GM21423 (cell line): ENCODE results near the gene SCO2.

Experiments used
- ATAC-seq: cut with Tn5 transposase; IDR thresholded peaks from one replicate; pipeline ENCODE4 v1.9.1; 2021; ENCODE audit warnings: mild to moderate bottlenecking, moderate library complexity; ENCODE audit not compliant: unreplicated experiment

The SCO2 gene, protein sequence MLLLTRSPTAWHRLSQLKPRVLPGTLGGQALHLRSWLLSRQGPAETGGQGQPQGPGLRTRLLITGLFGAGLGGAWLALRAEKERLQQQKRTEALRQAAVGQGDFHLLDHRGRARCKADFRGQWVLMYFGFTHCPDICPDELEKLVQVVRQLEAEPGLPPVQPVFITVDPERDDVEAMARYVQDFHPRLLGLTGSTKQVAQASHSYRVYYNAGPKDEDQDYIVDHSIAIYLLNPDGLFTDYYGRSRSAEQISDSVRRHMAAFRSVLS

DNA sequence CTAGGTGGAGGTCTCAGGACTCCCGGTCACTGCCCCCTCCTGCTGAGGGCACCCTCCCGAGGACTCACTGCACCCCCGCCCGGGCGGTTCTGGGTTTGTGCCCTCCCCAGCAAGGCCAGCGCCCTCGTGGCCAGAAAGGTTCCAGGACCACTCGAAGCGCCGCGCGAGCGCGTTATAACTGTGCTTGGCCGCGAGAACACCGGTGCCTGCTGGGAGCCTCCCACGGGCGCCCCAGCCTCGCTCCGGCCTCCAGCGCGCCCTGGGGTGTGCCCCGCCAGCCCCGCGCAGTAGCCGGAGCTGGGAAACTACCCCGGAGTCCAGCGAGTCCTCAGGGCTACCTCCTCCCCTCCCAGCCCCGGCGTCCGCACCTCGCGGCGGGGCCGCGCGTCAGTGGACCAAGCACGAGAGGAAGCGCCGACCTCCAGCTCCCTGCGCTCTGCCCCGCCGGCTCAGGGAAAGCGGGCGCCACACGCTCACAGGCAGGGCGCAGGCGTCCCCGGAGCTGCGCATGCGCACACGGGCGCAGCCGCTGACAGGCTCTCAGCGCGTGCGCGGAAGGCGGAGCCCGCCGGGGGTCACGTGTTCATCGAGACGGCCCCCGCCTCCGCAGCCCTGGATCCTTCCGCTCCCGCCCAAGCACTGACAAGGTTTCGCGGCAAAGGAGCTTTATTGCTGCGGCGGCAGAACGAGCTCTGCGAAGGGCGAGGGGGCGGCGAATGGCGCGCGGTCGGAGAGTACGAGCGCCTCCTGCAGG, at the start of gene SCO2:
Gene SCO2 (minus strand): TSS at position 495 of the 754 bp plus-strand sequence. CDS start 1,187 bp downstream, outside the sequence.
- peak; percentile 43 for ATAC-seq

- ATAC-seq = no peak
Observed at GRCh38 chr22:50574383-50574755, 49.0 kb upstream of the SCO2 start.

DNA sequence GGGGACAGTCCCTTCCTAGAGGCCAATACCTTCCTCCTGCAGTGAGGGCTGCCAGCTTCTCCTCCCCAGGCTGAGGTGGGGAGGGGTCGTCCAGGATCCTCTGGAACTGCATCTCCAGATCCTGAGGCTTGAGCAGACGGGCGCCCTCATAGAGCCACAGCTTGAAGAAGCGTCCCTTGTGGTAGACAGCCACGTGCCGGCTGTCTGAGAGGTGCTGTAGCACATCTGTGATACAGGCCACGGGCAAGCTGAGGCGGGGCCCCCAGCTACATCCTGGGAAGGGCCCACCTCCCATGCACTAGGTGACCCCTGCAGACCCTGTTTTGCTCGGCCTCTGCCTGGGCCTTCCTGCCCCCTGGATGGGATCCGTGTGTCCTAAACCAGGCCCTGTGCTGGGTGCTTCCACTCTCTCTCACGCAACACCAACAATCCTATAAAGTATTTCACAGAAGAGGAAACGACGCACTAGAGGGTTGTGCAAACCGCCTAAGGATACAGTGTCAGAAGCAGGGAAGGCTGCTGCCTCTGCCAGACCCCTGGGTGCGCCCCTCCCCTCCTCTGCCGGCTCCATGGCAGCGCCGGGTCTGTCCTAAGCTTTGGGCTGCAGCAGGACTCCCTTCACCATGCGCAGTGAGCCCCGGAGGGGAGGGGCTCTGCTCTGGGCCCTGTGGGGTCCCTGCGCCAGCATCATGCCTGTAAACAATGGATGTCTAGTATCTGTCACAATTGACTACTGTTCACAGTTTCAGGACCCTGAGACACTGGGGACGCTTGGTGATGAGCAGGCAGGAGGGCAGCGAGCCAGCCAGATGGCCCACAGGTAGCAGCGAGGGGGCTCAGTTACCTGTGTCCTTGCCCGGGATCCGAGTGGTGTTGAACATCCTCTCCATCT, 48.3 kb upstream of the SCO2 start:
- ATAC-seq = no peak

DNA sequence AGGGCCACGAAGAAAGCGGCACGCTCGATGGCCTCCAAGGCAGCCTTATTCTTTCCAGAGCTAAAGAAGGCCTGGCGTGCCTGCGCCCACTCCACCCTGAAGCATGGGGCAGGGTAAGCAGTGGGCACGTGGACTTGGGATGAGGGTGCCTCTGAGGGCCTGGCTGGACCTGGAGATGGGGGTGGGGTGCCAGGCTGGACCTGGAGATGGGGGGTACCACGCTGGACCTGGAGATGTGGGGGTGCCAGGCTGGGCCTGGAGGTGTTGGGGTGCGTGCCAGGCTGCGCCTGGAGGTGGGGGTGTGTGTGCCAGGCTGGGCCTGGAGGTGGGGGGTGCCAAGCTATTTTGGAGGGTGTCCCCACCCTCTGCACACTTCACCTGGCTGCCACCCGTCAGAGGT, 47.6 kb upstream of the SCO2 start:
- no peak for ATAC-seq

GRCh38 chr22:50571264-50572175, 46.1 kb upstream of the SCO2 start:
- no peak for ATAC-seq

DNA sequence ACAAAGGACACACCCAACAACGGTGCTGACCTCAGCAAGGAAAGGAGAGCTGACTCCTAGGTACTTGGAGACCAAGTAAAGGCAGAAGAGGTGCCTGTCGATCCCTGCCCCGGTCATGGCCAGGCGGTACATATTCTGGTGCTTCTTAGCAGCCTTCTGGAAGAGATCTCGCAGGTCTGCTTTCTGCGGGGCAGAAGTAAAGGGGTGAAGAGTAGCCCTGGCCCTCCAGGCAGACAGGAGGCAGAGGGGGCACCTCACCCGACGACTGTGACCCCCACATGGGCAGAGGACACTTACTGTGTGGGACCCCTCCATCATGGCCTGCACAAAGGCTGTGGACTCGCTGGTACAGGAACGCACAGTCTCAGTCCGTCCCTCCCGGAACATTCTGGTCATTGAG, 45.5 kb upstream of the SCO2 start:
- ATAC-seq = no peak

DNA sequence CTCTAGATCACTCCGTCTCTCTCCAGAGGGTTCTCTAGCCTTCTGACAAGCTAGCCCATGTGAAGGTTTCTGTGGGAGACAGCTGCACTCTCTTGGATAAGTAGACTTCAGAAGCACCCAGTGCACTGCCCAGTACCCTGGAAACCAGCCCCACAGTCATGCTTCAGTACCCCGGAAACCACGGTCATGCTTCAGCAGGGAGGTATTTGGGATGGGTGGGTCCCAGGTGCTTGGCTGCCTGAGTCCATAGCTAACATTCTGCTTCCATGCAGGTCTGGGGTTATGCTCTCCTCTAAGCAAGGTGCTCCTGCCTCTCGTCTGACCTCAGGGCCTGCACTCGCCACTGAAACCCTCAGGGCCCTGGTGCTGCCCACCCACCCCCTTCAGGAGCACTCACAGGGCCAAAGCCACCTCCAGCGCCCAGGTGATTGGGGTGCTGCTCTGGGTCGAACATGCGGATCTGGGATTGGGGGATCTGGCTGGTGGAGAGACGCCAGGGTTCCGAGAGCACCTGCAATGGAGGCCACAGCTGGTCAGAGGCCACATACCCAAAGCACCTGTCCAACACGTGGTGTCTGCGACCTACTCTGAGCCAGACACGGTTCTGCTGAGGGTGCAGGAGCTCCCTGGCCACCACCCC, 44.6 kb upstream of the SCO2 start:
- no peak for ATAC-seq

- ATAC-seq = no peak
Observed at GRCh38 chr22:50569041-50569459, 43.7 kb upstream of the SCO2 start.

DNA sequence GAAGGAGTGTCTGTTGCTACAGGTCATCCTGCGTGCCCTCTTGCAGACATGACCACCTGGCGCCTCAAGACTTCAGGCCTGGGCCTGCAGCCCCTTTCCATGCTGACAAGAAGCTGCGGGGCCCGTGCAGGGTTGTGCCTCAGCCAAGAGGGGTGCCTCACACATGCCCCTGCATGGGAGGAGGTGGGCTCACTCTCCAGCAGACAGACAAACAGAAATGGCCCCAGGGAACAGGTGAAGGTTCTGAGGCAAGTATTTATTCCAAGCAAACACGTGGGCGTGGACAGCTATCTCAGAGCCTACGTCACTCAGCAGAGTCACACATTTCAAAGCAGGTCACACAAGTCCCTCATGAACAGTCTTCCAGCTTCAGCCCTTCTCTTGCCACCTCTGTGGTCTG, 43.2 kb upstream of the SCO2 start:
- ATAC-seq = no peak

- ATAC-seq = no peak
Observed at GRCh38 chr22:50567721-50568252, 42.4 kb upstream of the SCO2 start.

DNA sequence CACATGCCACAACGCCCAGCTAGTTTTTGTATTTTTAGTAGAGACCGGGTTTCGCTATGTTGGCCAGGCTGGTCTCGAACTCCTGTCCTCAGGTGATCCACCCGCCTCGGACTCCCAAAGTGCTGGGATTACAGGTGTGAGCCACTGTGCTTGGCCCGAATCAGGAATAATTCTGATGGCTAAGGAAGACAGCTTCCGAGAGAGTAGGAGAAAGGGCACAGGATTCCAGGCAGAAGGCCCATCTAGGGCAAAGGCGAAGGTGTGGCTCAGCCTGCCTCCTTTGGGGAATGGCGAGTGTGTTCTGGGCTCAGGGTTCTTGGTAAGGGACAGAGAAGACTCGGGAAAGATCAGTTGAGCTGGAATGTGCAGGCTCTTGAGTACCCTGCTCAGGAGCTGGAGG, 38.9 kb upstream of the SCO2 start:
- ATAC-seq = no peak

DNA sequence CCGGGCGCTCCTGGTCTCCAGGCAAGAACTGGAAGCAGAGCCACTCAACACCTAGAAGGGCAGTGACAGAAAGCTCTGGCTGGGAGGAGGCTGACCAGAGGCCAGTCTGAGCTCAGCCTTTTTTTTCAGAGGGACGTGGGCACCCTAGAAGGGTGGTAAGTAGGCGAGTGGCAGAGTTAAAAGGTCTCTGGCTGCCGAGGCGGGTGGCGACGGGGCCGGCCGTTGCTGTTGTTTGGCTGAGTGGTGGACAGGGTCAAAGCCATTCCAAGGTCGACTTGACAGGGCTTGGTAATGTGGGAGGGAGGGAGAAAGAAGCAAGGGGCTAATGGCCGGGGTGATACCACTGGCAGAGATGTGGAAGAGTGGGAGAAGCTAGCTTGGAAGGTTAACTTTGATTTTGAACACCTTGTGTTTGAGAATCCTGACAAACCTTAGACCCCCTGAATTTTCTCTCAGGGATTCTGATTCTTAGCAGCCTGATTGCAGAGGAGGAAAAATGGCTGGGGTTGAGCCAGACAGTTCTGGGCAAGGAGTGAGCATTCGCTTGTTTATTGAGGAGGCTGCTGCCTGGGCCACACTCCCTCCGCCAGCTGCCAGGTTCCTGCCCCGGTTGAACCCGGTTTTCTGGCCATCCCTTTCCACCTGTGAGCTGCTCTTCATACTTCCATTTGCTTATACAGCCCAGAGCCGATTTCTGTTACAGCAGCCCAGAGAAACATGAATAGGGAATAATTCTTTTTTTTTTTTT, 38.2 kb upstream of the SCO2 start:
- no peak for ATAC-seq

DNA sequence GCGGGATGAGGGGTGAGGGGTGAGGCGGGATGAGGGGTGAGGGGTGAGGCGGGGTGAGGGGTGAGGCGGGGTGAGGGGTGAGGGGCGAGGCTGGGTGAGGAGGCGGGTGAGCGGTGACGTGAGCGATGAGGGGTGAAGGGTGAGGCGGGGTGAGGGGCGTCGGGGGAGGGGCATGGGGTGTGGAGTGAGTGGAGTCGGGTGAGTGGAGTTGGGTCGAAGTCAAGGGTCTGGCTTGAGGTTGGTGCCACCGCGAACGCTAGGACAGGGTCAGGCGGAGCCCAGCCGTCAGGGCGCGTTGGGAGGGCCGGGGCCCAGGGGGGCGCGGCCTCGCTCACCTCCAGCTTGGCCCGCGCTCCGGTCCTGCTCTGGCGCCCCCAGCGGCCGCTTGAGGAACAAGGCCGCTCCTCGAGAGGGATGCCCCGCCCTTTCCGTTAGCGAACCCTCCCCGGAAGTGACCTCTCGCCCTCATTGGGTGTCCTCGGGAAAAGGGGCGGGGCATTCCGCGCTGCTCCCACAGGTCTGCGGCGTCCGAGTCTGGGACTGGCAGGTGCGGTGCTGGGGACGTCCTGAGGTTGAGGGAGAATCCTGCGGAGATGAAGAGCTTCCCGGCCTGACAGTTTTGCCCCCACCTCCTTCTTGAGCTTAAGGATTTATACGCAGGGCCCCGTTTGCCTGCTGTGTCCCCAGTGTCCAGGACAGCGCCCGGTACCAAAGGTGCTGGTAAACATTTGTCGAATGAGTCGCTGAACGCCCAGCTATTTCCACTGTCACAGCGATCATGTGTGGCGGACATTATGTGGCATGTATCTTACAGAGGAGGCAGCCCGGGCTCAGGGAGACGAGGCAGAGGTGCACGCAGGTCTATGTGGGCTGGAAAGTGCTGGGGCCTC, 37.4 kb upstream of the SCO2 start, which contains the start of gene SYCE3:
Gene SYCE3 (minus strand): TSS at position 397 of the 890 bp plus-strand sequence. CDS start 6,514 bp downstream, outside the sequence.
- peak; percentile 90 for ATAC-seq

- ATAC-seq = no peak
Observed at GRCh38 chr22:50561401-50562358, 36.3 kb upstream of the SCO2 start.

- ATAC-seq = no peak
Observed at GRCh38 chr22:50560034-50560433, 34.6 kb upstream of the SCO2 start.

- ATAC-seq = no peak
Observed at GRCh38 chr22:50556703-50557102, 31.3 kb upstream of the SCO2 start.

DNA sequence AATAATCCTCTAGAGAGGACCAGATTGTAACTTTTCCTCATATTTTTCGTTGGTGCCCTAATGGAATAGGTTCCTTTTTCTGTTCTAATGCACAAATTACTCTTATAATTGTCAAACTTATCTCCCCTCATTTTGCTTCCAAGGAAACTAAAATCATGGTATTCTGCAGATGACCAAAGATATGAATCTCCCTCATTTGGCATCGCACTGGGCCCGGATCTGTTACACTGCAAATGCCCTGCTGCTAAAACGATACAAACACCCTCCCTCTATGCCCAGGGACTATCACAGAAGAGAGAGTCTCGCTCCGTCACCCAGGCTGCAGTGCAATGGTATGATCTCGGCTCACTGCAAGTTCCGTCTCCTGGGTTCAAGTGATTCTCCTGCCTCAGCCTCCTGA, 27.9 kb upstream of the SCO2 start:
- no peak for ATAC-seq
